Hematopoietic multipotent progenitor cell treated with erythropoietin and hydrocortisone succinate and interleukin-3 and kit ligand, for 4 days (in vitro differentiated cells): Measurements from ENCODE around the gene SMIM20.

Experiments used
- DNase-seq: peaks from one replicate; pipeline ENCODE4 v3.0.0-alpha.2; 2015

SMIM20 gene

DNA sequence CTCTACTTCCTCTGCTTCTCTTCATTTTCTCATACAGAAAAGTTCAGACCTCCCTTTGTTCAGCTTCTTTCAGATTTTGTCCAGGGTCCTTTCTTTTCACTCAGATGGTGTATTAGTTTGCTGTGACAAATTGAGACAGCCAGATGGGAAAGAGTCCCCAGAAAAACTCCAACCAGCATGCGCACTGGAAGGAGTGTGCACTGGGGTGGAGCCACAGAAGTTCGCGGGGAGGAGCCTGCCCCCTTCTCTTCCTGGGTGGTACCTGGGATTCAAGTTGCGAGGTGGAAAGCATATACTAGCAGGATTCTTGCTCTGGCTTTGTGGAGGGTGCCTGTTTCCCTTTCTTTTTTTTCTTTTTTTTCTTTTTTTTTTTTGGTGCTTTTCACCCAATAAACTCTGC lies 51.6 kb downstream of the SMIM20 start:
- DNase-seq: no peak

DNA sequence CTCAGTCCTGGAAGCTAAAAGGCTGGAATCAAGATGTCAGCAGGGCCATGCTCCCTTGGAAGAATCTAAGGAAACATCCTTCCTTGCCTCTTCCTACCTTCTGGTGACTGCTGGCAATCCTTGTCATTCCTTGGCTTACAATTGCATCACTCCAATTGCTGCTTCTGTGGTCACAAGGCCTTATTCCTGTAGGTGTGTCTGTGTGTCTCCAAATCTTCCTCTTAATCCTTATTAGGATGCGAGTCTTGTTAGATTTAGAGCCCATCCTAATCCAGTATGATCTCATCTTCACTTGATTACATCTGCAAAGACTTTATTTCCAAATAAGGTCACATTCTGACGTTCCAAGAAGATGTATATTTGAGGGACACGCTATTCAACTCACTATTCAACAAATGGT lies 52.2 kb downstream of the SMIM20 start:
- no peak for DNase-seq

GRCh38 chr4:25969374-25970155 lies 55.5 kb downstream of the SMIM20 start:
- DNase-seq: no peak

DNA sequence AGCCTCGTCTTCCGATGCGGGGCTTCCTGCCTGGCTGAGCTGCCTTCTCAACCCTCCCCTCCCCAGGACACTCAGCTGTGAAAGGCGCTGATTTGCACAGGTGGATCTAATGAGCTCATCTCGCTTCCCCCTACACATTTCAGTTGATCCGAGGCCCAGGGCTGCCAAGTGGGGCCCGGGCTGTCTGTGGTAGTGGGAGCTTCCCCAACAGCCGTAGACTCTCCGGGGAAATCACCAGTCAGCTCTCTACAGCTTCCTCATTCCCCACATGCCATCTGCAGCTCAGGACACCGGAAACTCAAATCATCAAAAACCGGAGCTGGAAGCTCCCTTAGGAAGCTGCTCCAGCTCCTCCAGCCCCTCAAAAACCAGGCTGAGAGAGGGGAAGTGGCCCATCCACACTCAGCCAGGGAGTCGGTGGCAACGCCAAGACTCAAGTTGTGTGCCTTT lies 56.2 kb downstream of the SMIM20 start:
- no peak for DNase-seq

DNA sequence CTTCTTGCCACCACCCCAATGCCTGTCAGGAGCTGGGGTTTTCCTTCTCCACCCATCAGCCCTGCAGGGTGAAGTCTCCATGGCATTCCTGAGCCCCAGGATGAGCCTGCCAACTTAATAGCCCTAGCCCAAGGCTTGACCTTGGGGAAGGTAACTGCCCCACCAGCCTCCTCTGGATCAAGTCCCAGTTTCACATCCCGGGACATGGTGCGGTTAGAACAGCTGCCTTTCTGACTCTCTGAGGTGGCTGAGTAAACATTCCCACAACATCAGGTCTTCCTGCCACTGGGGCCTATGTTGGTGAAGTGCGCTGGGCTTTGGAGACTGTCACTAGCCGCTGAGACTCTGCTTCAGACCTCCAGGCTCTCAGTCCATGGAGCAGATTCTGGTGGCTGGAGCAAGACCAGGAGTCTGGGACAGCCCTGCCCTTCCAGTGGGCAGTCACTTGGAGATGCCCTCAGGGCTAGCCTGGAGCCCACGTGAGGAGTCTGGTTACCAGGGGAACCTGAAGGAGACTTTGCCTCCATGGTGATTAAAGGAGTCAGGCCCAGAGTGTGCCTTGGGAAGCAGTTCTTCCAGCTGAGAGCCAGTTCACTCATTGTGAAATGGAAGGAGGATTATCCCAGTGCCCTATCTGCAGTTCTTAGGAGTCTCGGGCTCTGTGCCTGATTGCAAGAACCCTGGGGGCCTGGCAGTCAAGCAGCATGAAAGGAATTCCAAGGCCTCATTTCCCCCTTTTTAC lies 56.8 kb downstream of the SMIM20 start:
- DNase-seq: no peak

DNA sequence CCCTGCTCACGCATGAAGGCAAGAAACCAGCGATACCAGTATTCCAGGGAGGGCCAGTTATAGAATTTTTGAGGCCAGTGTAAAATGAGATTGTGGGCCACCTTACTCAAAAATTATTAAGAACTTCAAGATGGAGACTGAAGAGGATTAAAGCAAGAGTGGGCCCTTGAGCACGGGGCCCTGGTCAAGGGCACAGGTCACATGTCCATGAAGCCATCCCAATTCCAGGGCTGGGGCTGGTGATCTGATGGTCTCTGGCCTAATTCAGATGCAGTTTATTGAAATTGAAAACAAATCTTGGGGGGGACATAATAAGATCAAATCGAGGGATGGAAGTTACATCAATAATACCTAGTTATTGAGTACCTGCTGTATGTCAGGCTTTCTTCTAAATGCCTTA lies 58.3 kb downstream of the SMIM20 start:
- DNase-seq: no peak

DNA sequence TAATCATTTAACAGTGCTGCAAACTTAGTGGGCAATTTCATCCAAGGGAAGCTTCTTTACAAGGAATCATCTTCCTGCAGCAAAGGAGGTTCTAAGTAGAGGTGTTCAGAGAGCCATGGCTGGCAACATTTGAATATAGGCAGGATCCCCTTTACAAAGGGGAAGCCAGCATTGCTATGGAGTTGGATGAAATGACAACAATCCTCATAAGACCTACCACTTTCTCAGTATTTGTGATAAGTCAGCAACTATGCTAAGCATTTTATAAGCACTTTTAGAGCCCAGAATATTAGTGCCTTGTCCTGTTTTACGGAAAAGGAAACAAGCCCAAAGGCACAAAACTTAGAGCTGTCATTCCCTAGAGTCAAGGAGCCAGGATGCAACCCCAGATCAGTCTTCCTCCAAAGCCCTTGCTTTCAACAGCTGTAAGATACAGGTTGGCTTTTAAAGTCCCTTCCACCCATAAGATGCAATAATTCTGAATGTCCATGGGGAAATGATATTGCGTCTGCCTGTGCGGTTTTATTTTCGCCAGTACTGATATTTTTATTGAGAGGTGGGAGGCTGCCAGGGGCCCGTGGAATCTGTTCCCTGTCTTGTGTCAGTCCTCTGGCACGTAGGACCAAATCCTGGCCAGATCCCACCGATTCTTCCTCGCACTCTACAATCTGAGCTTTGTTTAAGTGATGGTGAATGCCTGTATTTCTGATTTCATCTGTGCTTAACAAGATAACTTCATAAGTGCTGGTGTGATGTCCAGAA lies 59.1 kb downstream of the SMIM20 start:
- DNase-seq: no peak

- no peak for DNase-seq
These were observed 62.8 kb downstream of the SMIM20 start for GRCh38 chr4:25976780-25977179.

DNA sequence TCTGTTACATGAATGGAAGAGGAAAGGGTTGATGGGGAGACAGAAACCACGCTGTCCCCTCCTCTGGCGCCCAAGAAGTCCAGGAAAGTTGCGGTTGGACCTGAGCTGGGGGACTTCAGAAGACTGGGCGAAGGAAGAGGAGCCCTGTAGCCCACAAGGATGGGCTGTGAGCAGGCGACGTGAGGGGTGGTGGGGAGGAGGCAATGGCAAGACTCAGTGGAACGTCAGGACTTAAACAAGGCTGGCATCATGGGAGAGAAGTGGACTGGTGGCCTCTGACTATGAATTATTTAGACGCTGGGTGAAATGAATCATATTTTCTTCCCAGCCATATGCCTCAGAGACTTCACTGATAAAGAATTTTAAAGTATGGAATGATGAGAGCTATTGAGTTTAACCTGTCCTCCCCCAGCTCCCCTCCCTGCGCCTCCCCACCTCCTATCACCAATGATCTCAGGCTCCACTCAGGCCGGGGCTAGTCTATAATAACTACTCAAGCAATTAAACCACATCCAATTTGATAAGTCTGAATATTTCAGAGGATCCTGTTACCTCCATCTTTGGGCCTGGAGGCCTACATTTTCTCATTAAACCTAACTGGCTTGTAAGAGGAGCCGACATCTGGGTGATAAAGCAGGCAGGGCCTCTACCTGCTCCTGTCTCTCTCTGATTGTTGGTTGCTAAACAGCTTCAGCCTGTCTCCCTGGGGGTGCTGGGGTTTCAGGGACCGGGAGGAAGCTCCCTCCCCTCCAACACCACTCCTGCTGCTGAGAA lies 63.6 kb downstream of the SMIM20 start:
- DNase-seq: no peak

GRCh38 chr4:25978327-25978726 lies 64.3 kb downstream of the SMIM20 start:
- no peak for DNase-seq
